ENCODE measurements around the gene RAB11FIP3. TPM values are rescaled to one million over a fixed set of nuclear protein-coding genes. Genes with fewer than 3 reads are reported as not detected.

The RAB11FIP3 gene
- total RNA-seq, 1 experiment from 2014 or later, result 37.5 TPM

DNA sequence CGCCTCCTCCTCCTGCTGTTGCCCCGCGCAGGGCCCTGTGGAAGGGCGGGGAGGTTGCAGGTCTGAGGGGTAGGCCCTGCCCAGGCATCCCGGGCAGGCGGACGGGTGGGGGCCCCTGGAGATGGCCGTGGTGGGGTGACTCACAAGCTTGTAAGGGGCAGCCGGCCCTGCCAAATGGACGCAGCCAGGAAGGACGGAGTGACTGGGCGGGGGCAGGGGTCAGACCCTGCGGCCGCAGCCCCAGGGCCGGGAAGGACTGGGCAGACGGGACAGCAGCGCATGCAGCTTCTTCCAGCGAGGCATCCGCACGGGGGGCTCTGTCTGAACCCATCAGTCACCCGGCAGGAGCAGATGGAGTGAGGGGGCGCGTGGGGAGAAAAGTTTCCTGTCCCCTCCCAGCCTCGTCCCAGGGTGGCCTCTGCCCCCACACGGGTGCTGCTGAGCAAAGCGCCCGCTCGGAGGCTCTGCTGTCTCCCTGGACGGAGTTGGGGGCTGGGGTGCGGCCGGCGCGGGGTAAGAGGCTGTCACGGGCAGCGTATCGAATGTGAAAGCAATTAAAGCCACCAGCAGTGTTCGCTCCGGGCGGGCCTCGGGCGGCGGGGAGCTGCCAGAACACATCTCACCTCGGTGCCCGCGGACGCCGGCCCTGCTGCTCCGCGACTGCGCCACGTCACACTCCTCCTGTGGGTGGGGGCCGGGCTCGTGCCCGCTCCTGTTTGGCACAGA is 129.4 kb downstream of the RAB11FIP3 start:
- no peaks in the 10 kb centered on the region for H3K36me3 Mint-ChIP-seq (ENCODE audit: insufficient read depth, unreplicated experiment)
- no peak for DNase-seq (ENCODE audit: unreplicated experiment)
- intact Hi-C loops (cut with micrococcal nuclease), result no loop called here
- TF ChIP-seq, protein P1, sequence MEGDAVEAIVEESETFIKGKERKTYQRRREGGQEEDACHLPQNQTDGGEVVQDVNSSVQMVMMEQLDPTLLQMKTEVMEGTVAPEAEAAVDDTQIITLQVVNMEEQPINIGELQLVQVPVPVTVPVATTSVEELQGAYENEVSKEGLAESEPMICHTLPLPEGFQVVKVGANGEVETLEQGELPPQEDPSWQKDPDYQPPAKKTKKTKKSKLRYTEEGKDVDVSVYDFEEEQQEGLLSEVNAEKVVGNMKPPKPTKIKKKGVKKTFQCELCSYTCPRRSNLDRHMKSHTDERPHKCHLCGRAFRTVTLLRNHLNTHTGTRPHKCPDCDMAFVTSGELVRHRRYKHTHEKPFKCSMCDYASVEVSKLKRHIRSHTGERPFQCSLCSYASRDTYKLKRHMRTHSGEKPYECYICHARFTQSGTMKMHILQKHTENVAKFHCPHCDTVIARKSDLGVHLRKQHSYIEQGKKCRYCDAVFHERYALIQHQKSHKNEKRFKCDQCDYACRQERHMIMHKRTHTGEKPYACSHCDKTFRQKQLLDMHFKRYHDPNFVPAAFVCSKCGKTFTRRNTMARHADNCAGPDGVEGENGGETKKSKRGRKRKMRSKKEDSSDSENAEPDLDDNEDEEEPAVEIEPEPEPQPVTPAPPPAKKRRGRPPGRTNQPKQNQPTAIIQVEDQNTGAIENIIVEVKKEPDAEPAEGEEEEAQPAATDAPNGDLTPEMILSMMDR (IDR thresholded peaks at IDR 0.05; ENCODE audit: unreplicated experiment), result no peak
- H3K9me3 Mint-ChIP-seq (ENCODE audit: unreplicated experiment), result no peaks in the 10 kb centered on the region
- no TSS peak for BruUV-seq (replicated peaks)
- no peaks in the 10 kb centered on the region for H3K4me1 Mint-ChIP-seq (ENCODE audit: insufficient read depth, unreplicated experiment)
- no peak overlapping the region for H3K4me3 Mint-ChIP-seq (ENCODE audit: unreplicated experiment)
- no peak overlapping the region for H3K27ac Mint-ChIP-seq (ENCODE audit: low read depth, unreplicated experiment)
- no peaks in the 10 kb centered on the region for H3K27me3 Mint-ChIP-seq (ENCODE audit: insufficient read depth, unreplicated experiment)
- ChIA-PET POLR2A (no interaction called here), CTCF (interaction anchor here (0.7 kb wide), 1 partner anchor 26 kb away, joined by 3 read pairs; no protein-coding TSS in a partner anchor)

- Mint-ChIP-seq H3K4me3 (ENCODE audit: unreplicated experiment) (no peak overlapping the region), H3K36me3 (ENCODE audit: insufficient read depth, unreplicated experiment) (no peaks in the 10 kb centered on the region), H3K27ac (ENCODE audit: low read depth, unreplicated experiment) (no peak overlapping the region), H3K27me3 (ENCODE audit: insufficient read depth, unreplicated experiment) (no peaks in the 10 kb centered on the region), H3K9me3 (ENCODE audit: unreplicated experiment) (no peaks in the 10 kb centered on the region), H3K4me1 (ENCODE audit: insufficient read depth, unreplicated experiment) (no peaks in the 10 kb centered on the region)
- ChIA-PET CTCF (interaction anchor here (0.7 kb wide), 1 partner anchor 25 kb away, joined by 3 read pairs; no protein-coding TSS in a partner anchor), POLR2A (no interaction called here)
- no TSS peak for BruUV-seq (replicated peaks)
- intact Hi-C loops (cut with micrococcal nuclease), result no loop called here
- TF ChIP-seq, protein P1 (IDR thresholded peaks at IDR 0.05; ENCODE audit: unreplicated experiment), result no peak
- DNase-seq (ENCODE audit: unreplicated experiment), result no peak
Measured at GRCh38 chr16:555528-556473, 130.4 kb downstream of the RAB11FIP3 start.

DNA sequence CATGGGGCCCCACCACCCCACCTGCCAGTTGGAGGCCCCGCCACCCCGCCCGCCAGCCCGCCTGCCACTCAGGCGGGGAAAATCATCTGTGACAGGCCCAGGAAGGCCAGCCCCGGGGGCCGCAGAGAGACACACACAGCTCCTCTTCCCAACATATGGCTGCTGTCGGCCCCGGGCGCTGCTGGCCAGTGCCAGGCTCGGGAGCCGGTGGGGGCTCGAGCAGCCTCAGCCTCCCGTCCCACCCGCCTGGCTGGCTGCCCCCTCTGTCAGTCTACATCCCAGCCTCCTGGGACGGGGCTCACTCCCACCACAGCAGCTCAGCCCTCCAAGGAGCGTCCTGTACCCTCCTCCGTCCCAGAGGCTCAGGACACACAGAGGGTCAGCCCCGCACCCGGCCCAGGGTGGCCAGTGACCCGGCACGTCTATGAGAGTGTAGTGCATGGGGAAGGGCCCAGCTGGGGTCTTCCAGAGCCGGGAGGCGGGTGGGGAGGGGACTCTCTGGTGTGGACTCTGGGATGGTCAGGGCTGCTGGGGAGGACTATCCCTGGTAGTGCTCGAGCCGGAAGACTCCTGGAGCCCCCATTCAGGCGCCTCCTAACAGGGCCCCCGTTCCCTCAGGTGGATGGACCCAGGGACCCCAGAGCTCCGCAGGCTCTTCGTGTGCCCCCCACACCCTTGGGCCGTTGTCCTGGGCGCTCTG is 131.2 kb downstream of the RAB11FIP3 start:
- ChIA-PET CTCF (no interaction called here), POLR2A (no interaction called here)
- BruUV-seq (replicated peaks), result no TSS peak
- H3K9me3 Mint-ChIP-seq (ENCODE audit: unreplicated experiment), result no peaks in the 10 kb centered on the region
- TF ChIP-seq, protein P1 (IDR thresholded peaks at IDR 0.05; ENCODE audit: unreplicated experiment), result no peak
- H3K4me1 Mint-ChIP-seq (ENCODE audit: insufficient read depth, unreplicated experiment), result no peaks in the 10 kb centered on the region
- no peak overlapping the region for H3K4me3 Mint-ChIP-seq (ENCODE audit: unreplicated experiment)
- H3K27ac Mint-ChIP-seq (ENCODE audit: low read depth, unreplicated experiment), result no peak overlapping the region
- H3K36me3 Mint-ChIP-seq (ENCODE audit: insufficient read depth, unreplicated experiment), result no peaks in the 10 kb centered on the region
- intact Hi-C loops (cut with micrococcal nuclease), result no loop called here
- H3K27me3 Mint-ChIP-seq (ENCODE audit: insufficient read depth, unreplicated experiment), result no peaks in the 10 kb centered on the region
- DNase-seq (ENCODE audit: unreplicated experiment), result no peak

Measured in MCF 10A (cell line).